HCT116 (cell line): ENCODE measurements around the gene TRRAP. TPM values are rescaled to one million over a fixed set of nuclear protein-coding genes. Genes with fewer than 3 reads are reported as not detected.

Experiments
- ATAC-seq: fragments of 200-7000 bp; cut with Tn5 transposase; 2 replicates; pipeline ENCODE4 v1.9.1; 2020; ENCODE audit warnings: mild to moderate bottlenecking, moderate library complexity
- BruUV-seq: library from RNA; stranded (reverse); fragments of 400-500 nt; replicated peaks from 2 replicates; lab custom pipeline; 2021; lab: Mats Ljungman, UMichigan
- CTCF ChIA-PET: fragments of 300-600 bp; sonication (Branson Sonifier 250); formaldehyde crosslinking; loops from one replicate; lab custom pipeline; 2021; ENCODE audit warnings: antibody characterized with exemption; lab: Charles Lee
- POLR2A ChIA-PET: fragments of 300-600, 350-600 bp; sonication (Branson Sonifier 250); formaldehyde crosslinking; loops from one replicate; lab custom pipeline; 2021; ENCODE audit warnings: antibody characterized with exemption; lab: Charles Lee
- RAD21 ChIA-PET, 2 experiments: fragments of 300-600 bp; sonication (Branson Sonifier 250); formaldehyde crosslinking; loops; one replicate each; lab custom pipeline; 2023; ENCODE audit warnings: low total read pairs in 2 of 2; ENCODE audit not compliant: uncharacterized antibody in 2 of 2, unreplicated experiment in 2 of 2, low non-redundant PET in 1 of 2; lab: Charles Lee
- DNase-seq: peaks from one replicate; pipeline ENCODE4 v3.0.0-alpha.2; 2010; ENCODE audit warnings: low read depth, low spot score
- H2AFZ ChIP-seq: fragments of 200-600 bp; shearing (Covaris generic), sonication (generic); 2 replicates; pipeline ENCODE4 v1.6.1; 2017; ENCODE audit warnings: low read depth, mixed run types, mixed read lengths, antibody characterized with exemption, low read length; ENCODE audit not compliant: poor library complexity, severe bottlenecking
- H3K27ac ChIP-seq: 2 replicates; pipeline ENCODE4 v1.5.1; 2012; ENCODE audit warnings: low read depth, low read length
- H3K27me3 ChIP-seq: fragments of 200-600 bp; sonication (generic); 2 replicates; pipeline ENCODE4 v1.6.1; 2016; ENCODE audit warnings: mixed run types, low read length, mixed read lengths; ENCODE audit not compliant: insufficient read depth
- H3K36me3 ChIP-seq, 2 experiments: fragments of 200-500 bp in 1 of 2; fragments of 200-600 bp in 1 of 2; sonication (Bioruptor generic) in 1 of 2; sonication (generic) in 1 of 2; 2 replicates each; pipeline versions ENCODE4 v1.5.1 to v1.6.1; 2014 to 2016; ENCODE audit warnings: low read length in 2 of 2, inconsistent platforms in 1 of 2, mixed read lengths in 1 of 2, mixed run types in 1 of 2; ENCODE audit not compliant: insufficient read depth in 2 of 2, control insufficient read depth in 1 of 2
- H3K4me1 ChIP-seq, 2 experiments: fragments of 200-600 bp in 1 of 2; sonication (generic) in 1 of 2; 2 replicates each; pipeline versions ENCODE4 v1.5.1 to v1.6.1; 2012 to 2017; ENCODE audit warnings: low read length in 2 of 2, inconsistent platforms in 1 of 2, mild to moderate bottlenecking in 1 of 2, mixed read lengths in 1 of 2, mixed run types in 1 of 2, moderate library complexity in 1 of 2; ENCODE audit not compliant: insufficient read depth in 2 of 2, control insufficient read depth in 1 of 2
- H3K4me2 ChIP-seq: fragments of 200-600 bp; sonication (generic); 2 replicates; pipeline ENCODE4 v1.6.1; 2017; ENCODE audit warnings: mixed run types, low read length, mixed read lengths
- H3K4me3 ChIP-seq, 2 experiments: fragments of 200-600 bp in 1 of 2; sonication (generic) in 1 of 2; replicated peaks in 1 of 2; 2 replicates each; pipeline ENCODE4 v1.5.1; 2011 to 2016; ENCODE audit warnings: low read length in 2 of 2, control low read depth in 1 of 2, low read depth in 1 of 2, mild to moderate bottlenecking in 1 of 2, mixed read lengths in 1 of 2, mixed run types in 1 of 2
- H3K79me2 ChIP-seq: fragments of 200-600 bp; sonication (generic); 2 replicates; pipeline ENCODE4 v1.6.1; 2017; ENCODE audit warnings: mild to moderate bottlenecking, mixed run types, low read length, moderate library complexity, mixed read lengths; ENCODE audit not compliant: insufficient read depth
- H3K9ac ChIP-seq: fragments of 200-600 bp; sonication (generic); 2 replicates; pipeline ENCODE4 v1.6.1; 2016; ENCODE audit warnings: low read length, mixed read lengths
- H3K9me2 ChIP-seq: fragments of 200-600 bp; sonication (generic), shearing (Covaris generic); 2 replicates; pipeline ENCODE4 v1.6.1; 2017; ENCODE audit warnings: mixed run types, mild to moderate bottlenecking, moderate library complexity; ENCODE audit not compliant: insufficient read depth
- H3K9me3 ChIP-seq, 2 experiments: fragments of 200-500 bp in 1 of 2; fragments of 200-600 bp in 1 of 2; sonication (Bioruptor generic) in 1 of 2; sonication (generic) in 1 of 2; 2 replicates each; pipeline ENCODE4 v1.6.1; 2014 to 2017; ENCODE audit warnings: low read length in 2 of 2, mixed read lengths in 2 of 2, inconsistent platforms in 1 of 2, low read depth in 1 of 2, mild to moderate bottlenecking in 1 of 2, mixed run types in 1 of 2, moderate library complexity in 1 of 2; ENCODE audit not compliant: control insufficient read depth in 1 of 2, insufficient read depth in 1 of 2
- H4K20me1 ChIP-seq: fragments of 200-600 bp; sonication (generic), shearing (Covaris generic); 2 replicates; pipeline ENCODE4 v1.6.1; 2017; ENCODE audit warnings: mixed run types, mild to moderate bottlenecking, moderate library complexity; ENCODE audit not compliant: insufficient read depth
- ATF3 ChIP-seq: IDR thresholded peaks from 2 replicates; pipeline ENCODE4 v1.6.1; 2012
- CBX3 ChIP-seq: IDR thresholded peaks from 2 replicates; pipeline ENCODE4 v1.6.1; 2012; ENCODE audit warnings: low read depth
- CTCF ChIP-seq, 3 experiments: fragments of 200-600 bp in 1 of 3; sonication (generic) in 1 of 3; IDR thresholded peaks in 2 of 3; conservative IDR thresholded peaks in 1 of 3; 2 replicates each; pipeline ENCODE4 v1.5.1; 2012 to 2017; ENCODE audit warnings: low read depth in 2 of 3, low read length in 2 of 3, antibody characterized with exemption in 1 of 3, borderline replicate concordance in 1 of 3, control low read depth in 1 of 3, mild to moderate bottlenecking in 1 of 3, mixed read lengths in 1 of 3, mixed run types in 1 of 3, moderate library complexity in 1 of 3; ENCODE audit not compliant: insufficient read depth in 1 of 3
- ELF1 ChIP-seq: IDR thresholded peaks from 2 replicates; pipeline ENCODE4 v1.6.1; 2012; ENCODE audit warnings: low read depth, borderline replicate concordance
- EZH2 ChIP-seq: fragments of 200-600 bp; sonication (generic); IDR thresholded peaks from 2 replicates; pipeline ENCODE4 v1.6.1; 2017; ENCODE audit warnings: antibody characterized with exemption, mixed run types
- EZH2phosphoT487 ChIP-seq: fragments of 200-600 bp; IDR thresholded peaks from 2 replicates; pipeline ENCODE4 v1.6.1; 2018; ENCODE audit warnings: antibody characterized with exemption, borderline replicate concordance
- FOSL1 ChIP-seq: IDR thresholded peaks from 2 replicates; pipeline ENCODE4 v1.6.1; 2012; ENCODE audit warnings: low read depth
- JUND ChIP-seq: IDR thresholded peaks from 2 replicates; pipeline ENCODE4 v1.6.1; 2012
- POLR2A ChIP-seq: IDR thresholded peaks from 2 replicates; pipeline ENCODE4 v1.7.0; 2011; ENCODE audit warnings: borderline replicate concordance; ENCODE audit not compliant: insufficient read depth, insufficient read length; ENCODE audit errors: extremely low read depth
- POLR2AphosphoS5 ChIP-seq: IDR thresholded peaks from 2 replicates; pipeline ENCODE4 v1.6.1; 2011; ENCODE audit warnings: mild to moderate bottlenecking, low read depth, low read length, moderate library complexity
- RAD21 ChIP-seq: IDR thresholded peaks from 2 replicates; pipeline ENCODE4 v1.6.1; 2012; ENCODE audit warnings: low read depth, mild to moderate bottlenecking
- SIN3A ChIP-seq: IDR thresholded peaks from 2 replicates; pipeline ENCODE4 v1.6.1; 2012; ENCODE audit warnings: low read depth
- SP1 ChIP-seq: IDR thresholded peaks from 2 replicates; pipeline ENCODE4 v1.6.1; 2012; ENCODE audit warnings: low read depth
- SRF ChIP-seq: IDR thresholded peaks from 2 replicates; pipeline ENCODE4 v1.6.1; 2012; ENCODE audit warnings: low read depth
- TCF7L2 ChIP-seq: IDR thresholded peaks from 2 replicates; pipeline ENCODE4 v1.7.0; 2011; ENCODE audit warnings: borderline replicate concordance, inconsistent platforms; ENCODE audit not compliant: insufficient read depth, insufficient read length; ENCODE audit errors: extremely low read depth
- YY1 ChIP-seq: IDR thresholded peaks from 2 replicates; pipeline ENCODE4 v1.6.1; 2011; ENCODE audit warnings: low read length, low read depth, moderate library complexity, mild to moderate bottlenecking; ENCODE audit not compliant: insufficient replicate concordance; ENCODE audit errors: extremely low read depth
- ZBTB33 ChIP-seq: IDR thresholded peaks from 2 replicates; pipeline ENCODE4 v1.6.1; 2011; ENCODE audit warnings: mild to moderate bottlenecking, low read length, moderate library complexity; ENCODE audit not compliant: insufficient replicate concordance; ENCODE audit errors: extremely low read depth
- ZNF274 ChIP-seq: fragments of 200-500 bp; sonication (Bioruptor generic); IDR thresholded peaks from 2 replicates; pipeline ENCODE4 v1.6.1; 2014; ENCODE audit warnings: mild to moderate bottlenecking, low read depth, low read length, inconsistent platforms
- intact Hi-C: fragments of 100-400 bp; cut with micrococcal nuclease; formaldehyde crosslinking; loops from 2 replicates; pipeline ENCODE4 v1.10.0; 2022
- total RNA-seq: library from RNA; stranded (reverse); gene quantifications from one replicate; pipeline ENCODE4 v1.2.1, GENCODE V29; 2021; ENCODE audit not compliant: unreplicated experiment
- TF ChIP-seq, protein P1 (sequence below): IDR thresholded peaks from 2 replicates; pipeline ENCODE4 v1.6.1; 2012

The TRRAP gene
- total RNA-seq, 1 experiment from 2014 or later, result 44.5 TPM

DNA sequence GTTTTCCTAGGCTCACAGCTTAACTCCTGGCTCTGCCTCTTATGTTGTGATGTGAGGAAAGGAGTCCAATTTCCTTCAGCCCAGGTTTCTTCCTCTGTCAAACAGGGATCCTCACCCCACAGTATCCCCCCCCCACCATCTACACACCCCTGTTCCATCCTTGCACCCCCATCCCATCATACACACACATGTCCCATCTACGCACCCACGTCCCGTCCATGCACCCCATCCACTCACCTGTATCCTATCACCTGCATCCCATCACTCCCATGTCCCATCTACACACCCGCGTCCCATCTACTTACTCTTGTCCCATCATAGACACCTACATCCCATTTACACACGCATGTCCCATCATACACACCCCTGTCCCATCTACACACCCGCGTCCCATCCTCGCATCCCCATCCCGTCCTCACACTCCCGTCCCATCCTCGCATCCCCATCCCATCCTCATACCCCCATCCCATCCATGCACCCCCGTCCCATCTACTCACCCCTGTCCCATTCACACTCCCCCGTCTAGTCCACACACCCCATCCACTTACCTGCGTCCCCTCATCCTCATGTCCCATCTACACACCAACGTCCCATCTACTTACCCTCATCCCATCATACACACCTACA, 117.3 kb downstream of the TRRAP start:
- ChIA-PET POLR2A (no interaction called here), RAD21 (no interaction called here), CTCF (no interaction called here)
- no peaks in the 10 kb centered on the region for H3K4me1 ChIP-seq
- no peaks in the 10 kb centered on the region for H3K9me3 ChIP-seq
- H4K20me1 ChIP-seq, result no peaks in the 10 kb centered on the region
- no peak overlapping the region for H3K4me3 ChIP-seq
- TF ChIP-seq SP1 (no peak), SRF (no peak), CBX3 (no peak), RAD21 (no peak), ELF1 (no peak), ZBTB33 (no peak), POLR2AphosphoS5 (no peak), POLR2A (no peak), EZH2 (no peak), ATF3 (no peak), SIN3A (no peak), TCF7L2 (no peak), CTCF (IDR thresholded peaks at IDR 0.05 in 2 of 3, conservative IDR thresholded peaks at IDR 0.05 in 1 of 3; ENCODE audit: borderline replicate concordance in 1 of 3, insufficient read depth in 1 of 3, low read depth in 2 of 3, low read length in 2 of 3) (no peak), JUND (no peak), ZNF274 (no peak), YY1 (no peak), FOSL1 (no peak), EZH2phosphoT487 (no peak)
- TF ChIP-seq, protein P1, sequence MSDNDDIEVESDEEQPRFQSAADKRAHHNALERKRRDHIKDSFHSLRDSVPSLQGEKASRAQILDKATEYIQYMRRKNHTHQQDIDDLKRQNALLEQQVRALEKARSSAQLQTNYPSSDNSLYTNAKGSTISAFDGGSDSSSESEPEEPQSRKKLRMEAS, result no peak
- DNase-seq (no peak), ATAC-seq (no peak)
- H3K36me3 ChIP-seq, result peaks cover 34 to 49% of the 10 kb centered on the region in 2 experiments; a peak in 3 of 4 replicates
- H3K27me3 ChIP-seq, result no peaks in the 10 kb centered on the region
- H3K4me2 ChIP-seq, result no peak overlapping the region
- no peak overlapping the region for H2AFZ ChIP-seq
- BruUV-seq, result no TSS peak
- no peak overlapping the region for H3K9ac ChIP-seq
- intact Hi-C loops, result no loop called here
- H3K9me2 ChIP-seq, result no peaks in the 10 kb centered on the region
- no peak overlapping the region for H3K27ac ChIP-seq
- no peaks in the 10 kb centered on the region for H3K79me2 ChIP-seq
